IMR-90 (cell line): Measurements from ENCODE around the gene NTF3. TPM values are rescaled to one million over a fixed set of nuclear protein-coding genes. Genes with fewer than 3 reads are reported as not detected.

Experiments
- ATAC-seq: fragments of 200-7000 bp; cut with Tn5 transposase; 2 replicates; pipeline ENCODE4 v1.9.1; 2020; ENCODE audit warnings: low read depth, mild to moderate bottlenecking, moderate library complexity
- BruUV-seq: library from RNA; stranded (reverse); fragments of 400-500 nt; replicated peaks from 2 replicates; lab custom pipeline; 2021; lab: Mats Ljungman, UMichigan
- CTCF ChIA-PET: fragments of 300-600 bp; formaldehyde crosslinking; extraction: SDS; loops from one replicate; lab custom pipeline; 2021; ENCODE audit warnings: antibody characterized with exemption; lab: Yijun Ruan, JAX
- POLR2A ChIA-PET: fragments of 300-600 bp; sonication (Branson Sonifier 250); formaldehyde crosslinking; loops from one replicate; lab custom pipeline; 2022; ENCODE audit warnings: antibody characterized with exemption; ENCODE audit not compliant: unreplicated experiment; lab: Charles Lee
- DNase-seq: peaks from one replicate; pipeline ENCODE4 v3.0.0; 2013
- H2AFZ ChIP-seq: replicated peaks from 2 replicates; pipeline ENCODE3; 2013; ENCODE audit warnings: low read length, mild to moderate bottlenecking; ENCODE audit not compliant: poor library complexity
- H2AK5ac ChIP-seq: 2 replicates; pipeline ENCODE4 v1.6.1; 2013; ENCODE audit warnings: low read depth, low read length, inconsistent platforms
- H2AK9ac ChIP-seq: replicated peaks from 2 replicates; pipeline ENCODE3; 2013; ENCODE audit warnings: mild to moderate bottlenecking, low read depth, low read length, moderate library complexity; ENCODE audit not compliant: poor library complexity
- H2BK120ac ChIP-seq: 2 replicates; pipeline ENCODE4 v1.6.1; 2013; ENCODE audit warnings: low read depth, low read length, inconsistent platforms
- H2BK15ac ChIP-seq: 3 replicates; pipeline ENCODE4 v1.6.1; 2013; ENCODE audit warnings: low read depth, low read length, inconsistent platforms
- H2BK20ac ChIP-seq: 2 replicates; pipeline ENCODE4 v1.6.1; 2013; ENCODE audit warnings: low read depth, mild to moderate bottlenecking, inconsistent platforms, low read length, moderate library complexity
- H2BK5ac ChIP-seq: 2 replicates; pipeline ENCODE4 v1.6.1; 2013; ENCODE audit warnings: mild to moderate bottlenecking, low read depth, low read length, inconsistent platforms; ENCODE audit not compliant: poor library complexity, severe bottlenecking
- H3K14ac ChIP-seq: replicated peaks from 2 replicates; pipeline ENCODE4 v1.6.1; 2013; ENCODE audit warnings: low read depth, low read length, inconsistent platforms
- H3K18ac ChIP-seq: 2 replicates; pipeline ENCODE4 v1.6.1; 2013; ENCODE audit warnings: low read depth, low read length, control low read depth
- H3K23ac ChIP-seq: 2 replicates; pipeline ENCODE4 v1.6.1; 2013; ENCODE audit warnings: low read depth, low read length, inconsistent platforms
- H3K27ac ChIP-seq: 2 replicates; pipeline ENCODE4 v1.5.1; 2013; ENCODE audit warnings: mild to moderate bottlenecking, control low read depth, low read length; ENCODE audit not compliant: insufficient read depth
- H3K27me3 ChIP-seq: 2 replicates; pipeline ENCODE4 v1.6.1; 2013; ENCODE audit warnings: low read length; ENCODE audit not compliant: control insufficient read depth, insufficient read depth
- H3K36me3 ChIP-seq: 2 replicates; pipeline ENCODE4 v1.6.1; 2013; ENCODE audit warnings: low read length, mixed read lengths; ENCODE audit not compliant: control insufficient read depth, insufficient read depth
- H3K4ac ChIP-seq: 2 replicates; pipeline ENCODE4 v1.6.1; 2013; ENCODE audit warnings: low read depth, low read length, inconsistent platforms
- H3K4me1 ChIP-seq: 2 replicates; pipeline ENCODE4 v1.6.1; 2013; ENCODE audit warnings: low read length, mixed read lengths; ENCODE audit not compliant: control insufficient read depth, insufficient read depth
- H3K4me2 ChIP-seq: 2 replicates; pipeline ENCODE4 v1.6.1; 2013; ENCODE audit warnings: low read depth, mild to moderate bottlenecking, control low read depth, low read length, moderate library complexity
- H3K4me3 ChIP-seq: 2 replicates; pipeline ENCODE4 v1.5.1; 2013; ENCODE audit warnings: low read depth, mild to moderate bottlenecking, control low read depth, low read length, moderate library complexity; ENCODE audit not compliant: insufficient read depth
- H3K56ac ChIP-seq: 2 replicates; pipeline ENCODE4 v1.6.1; 2013; ENCODE audit warnings: low read length, inconsistent platforms; ENCODE audit not compliant: insufficient read depth; ENCODE audit errors: extremely low read depth
- H3K79me1 ChIP-seq, 2 experiments: 2 replicates each; pipeline ENCODE4 v1.6.1; 2013; ENCODE audit warnings: low read length in 2 of 2, inconsistent platforms in 1 of 2, low read depth in 1 of 2
- H3K9ac ChIP-seq: 2 replicates; pipeline ENCODE4 v1.6.1; 2013; ENCODE audit warnings: low read depth, low read length, control low read depth
- H3K9me1 ChIP-seq: 2 replicates; pipeline ENCODE4 v1.6.1; 2013; ENCODE audit warnings: low read length, inconsistent platforms; ENCODE audit not compliant: insufficient read depth
- H3K9me3 ChIP-seq: 2 replicates; pipeline ENCODE4 v1.6.1; 2013; ENCODE audit warnings: low read length; ENCODE audit not compliant: control insufficient read depth, insufficient read depth
- H4K20me1 ChIP-seq: 2 replicates; pipeline ENCODE4 v1.6.1; 2013; ENCODE audit warnings: low read length, inconsistent platforms; ENCODE audit not compliant: insufficient read depth
- H4K5ac ChIP-seq: 2 replicates; pipeline ENCODE4 v1.6.1; 2013; ENCODE audit warnings: mild to moderate bottlenecking, low read depth, low read length, control low read depth
- H4K8ac ChIP-seq, 2 experiments: 2 replicates each; pipeline ENCODE4 v1.6.1; 2013; ENCODE audit warnings: low read depth in 2 of 2, low read length in 2 of 2, control low read depth in 1 of 2, inconsistent platforms in 1 of 2
- H4K91ac ChIP-seq: 2 replicates; pipeline ENCODE4 v1.6.1; 2013; ENCODE audit warnings: low read depth, low read length, inconsistent platforms; ENCODE audit not compliant: insufficient read depth
- BHLHE40 ChIP-seq: fragments of 150-350 bp; IDR thresholded peaks from 2 replicates; pipeline ENCODE4 v1.6.1; 2016; ENCODE audit warnings: mild to moderate bottlenecking, low read depth, low read length
- CEBPB ChIP-seq: IDR thresholded peaks from 2 replicates; pipeline ENCODE4 v1.6.1; 2012; ENCODE audit warnings: low read depth, low read length, improper control_type of control experiment
- CHD1 ChIP-seq: IDR thresholded peaks from 2 replicates; pipeline ENCODE4 v1.6.1; 2012; ENCODE audit warnings: low read depth, low read length, improper control_type of control experiment
- MAZ ChIP-seq: IDR thresholded peaks from 2 replicates; pipeline ENCODE4 v1.6.1; 2012; ENCODE audit warnings: low read depth, mild to moderate bottlenecking, low read length, improper control_type of control experiment, moderate library complexity, borderline replicate concordance
- MXI1 ChIP-seq: IDR thresholded peaks from 2 replicates; pipeline ENCODE4 v1.6.1; 2012; ENCODE audit warnings: low read depth, mild to moderate bottlenecking, low read length, moderate library complexity, borderline replicate concordance
- NFE2L2 ChIP-seq: fragments of 150-350 bp; IDR thresholded peaks from 2 replicates; pipeline ENCODE4 v1.6.1; 2016; ENCODE audit warnings: low read depth, mild to moderate bottlenecking, low read length
- POLR2A ChIP-seq: IDR thresholded peaks from 2 replicates; pipeline ENCODE4 v1.6.1; 2012; ENCODE audit warnings: mild to moderate bottlenecking, low read depth, low read length
- RAD21 ChIP-seq: IDR thresholded peaks from 2 replicates; pipeline ENCODE4 v1.6.1; 2012; ENCODE audit warnings: low read length, improper control_type of control experiment
- RCOR1 ChIP-seq: IDR thresholded peaks from 2 replicates; pipeline ENCODE4 v1.6.1; 2012; ENCODE audit warnings: mild to moderate bottlenecking, low read length, improper control_type of control experiment; ENCODE audit not compliant: insufficient replicate concordance
- RFX5 ChIP-seq: IDR thresholded peaks from 2 replicates; pipeline ENCODE4 v1.8.0; 2012; ENCODE audit warnings: low read depth, mild to moderate bottlenecking, low read length, moderate library complexity
- SMC3 ChIP-seq: fragments of 150-350 bp; IDR thresholded peaks from 2 replicates; pipeline ENCODE4 v1.6.1; 2016; ENCODE audit warnings: low read depth, mild to moderate bottlenecking, antibody characterized with exemption, low read length, moderate library complexity
- WGBS, 2 experiments: methylation state at CpG; one replicate each; pipeline versions ENCODE4 v1.1.5 to v1.1.7; 2013; ENCODE audit warnings: missing lambda C conversion rate in 2 of 2; ENCODE audit not compliant: insufficient read length in 1 of 2; ENCODE audit errors: extremely low coverage in 2 of 2; 5-methylcytosine and 5-hydroxymethylcytosine counted together
- dilution Hi-C: fragments of 300-500 bp; cut with HindIII; formaldehyde crosslinking; loops from one replicate; pipeline ENCODE4 v1.14.3; 2018; ENCODE audit warnings: low sequenced_read_pairs; ENCODE audit not compliant: unreplicated experiment
- in situ Hi-C: fragments of 300-500 bp; cut with MboI; formaldehyde crosslinking; loops from 3 replicates; pipeline ENCODE4 v1.14.3; 2019; ENCODE audit warnings: low sequenced_read_pairs, inconsistent platforms, mixed read lengths
- intact Hi-C: fragments of 100-400 bp; cut with micrococcal nuclease; formaldehyde crosslinking; loops from 2 replicates; pipeline ENCODE4 v1.10.0; 2022
- polyA plus RNA-seq, 3 experiments: library from polyadenylated mRNA; depleted of rRNA; stranded (reverse); fragments of >200 nt; gene quantifications; 2 replicates each; pipeline ENCODE4 v1.2.3, GENCODE V29; 2012; ENCODE audit warnings: low replicate concordance in 1 of 3
- total RNA-seq: library from RNA; depleted of rRNA; stranded (reverse); fragments of >200 nt; gene quantifications from 2 replicates; pipeline ENCODE4 v1.2.3, GENCODE V29; 2012
- TF ChIP-seq, protein P1 (sequence below): conservative IDR thresholded peaks from 2 replicates; pipeline ENCODE4 v1.5.1; 2012; ENCODE audit warnings: mild to moderate bottlenecking, low read depth, low read length, improper control_type of control experiment
- TF ChIP-seq, protein P2 (sequence below): fragments of 150-350 bp; IDR thresholded peaks from 2 replicates; pipeline ENCODE4 v1.6.1; 2016; ENCODE audit warnings: low read depth, mild to moderate bottlenecking, low read length, moderate library complexity, borderline replicate concordance

Gene NTF3
- total and polyA plus RNA-seq, 2 of the 4 experiments (the other 2 are of a cell fraction), result 12.2 to 32.4 TPM

DNA sequence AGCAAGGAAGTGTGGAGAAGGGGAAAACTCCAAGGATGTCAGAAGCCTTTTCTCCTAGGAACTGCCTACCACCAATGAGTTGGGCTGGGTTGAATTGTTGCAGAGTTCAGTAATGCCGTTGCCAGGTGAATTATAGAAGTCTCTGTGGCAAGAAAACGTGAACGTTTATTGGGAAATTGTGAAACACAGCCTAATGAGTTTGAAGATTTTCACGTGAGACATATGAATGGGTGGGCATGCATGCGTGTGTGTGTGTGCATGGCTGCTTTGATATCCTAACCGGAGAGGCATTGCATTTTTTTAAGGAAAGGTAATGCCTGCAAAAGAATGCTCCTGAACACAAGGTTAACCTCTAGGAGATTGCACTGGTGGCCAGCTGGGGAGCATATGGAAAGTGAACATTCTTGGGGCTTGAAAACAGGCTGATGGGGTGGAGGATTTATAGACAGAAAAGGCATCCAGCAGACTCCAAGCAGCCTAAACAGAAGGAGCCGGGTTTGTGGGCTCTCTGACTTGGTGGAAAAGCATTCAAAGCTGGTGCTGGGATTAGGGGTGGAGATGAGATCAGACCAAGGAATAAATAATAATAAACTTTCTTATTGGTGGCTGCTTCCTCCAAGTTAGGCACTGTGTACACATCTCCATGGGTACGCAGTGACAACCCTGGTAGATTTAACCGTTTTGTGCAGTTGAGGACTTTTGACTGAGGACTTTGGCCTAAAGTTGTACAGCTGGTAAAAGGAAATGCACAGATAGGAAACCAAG, 67.8 kb downstream of the NTF3 start:
- Histone ChIP-seq H3K56ac (peak overlapping the region; percentile 55; the same call in 1 of the 2 replicates), H3K9me1 (peaks cover 42% of the 10 kb centered on the region), H3K9me3 (no peaks in the 10 kb centered on the region), H3K4me1 (peaks cover 39% of the 10 kb centered on the region), H4K8ac (peak overlapping the region; percentile 49 to 80), H4K5ac (peak overlapping the region; percentile 54), H2AK9ac (peak overlapping the region; percentile 65), H4K20me1 (peaks cover 15% of the 10 kb centered on the region; the same call in 1 of the 2 replicates), H3K14ac (peak overlapping the region; percentile 78), H3K4me3 (no peak overlapping the region), H3K23ac (peak overlapping the region; percentile 93), H2BK120ac (peak overlapping the region; percentile 93), H3K9ac (0 out of 2 replicates have a peak overlapping the region, but pooled peaks have one; percentile 21), H2BK5ac (peak overlapping the region; percentile 97), H3K4ac (peak overlapping the region; percentile 94), H3K4me2 (peak overlapping the region; percentile 8; the same call in 1 of the 2 replicates), H3K18ac (peak overlapping the region; percentile 95), H4K91ac (peak overlapping the region; percentile 94), H2AK5ac (peak overlapping the region; percentile 97), H2AFZ (no peak overlapping the region), H2BK15ac (peak overlapping the region; percentile 66; the same call in 2 of the 3 replicates), H3K27me3 (no peaks in the 10 kb centered on the region), H3K27ac (peak overlapping the region; percentile 95), H2BK20ac (peak overlapping the region; percentile 91), H3K36me3 (peaks cover 3% of the 10 kb centered on the region; the same call in 1 of the 2 replicates), H3K79me1 (peaks cover 29 to 68% of the 10 kb centered on the region in 2 experiments)
- 13% methylated on average over 2 of the region's 9 CpGs; no CpG with 5 or more reads in 1 of the 2 experiments for WGBS, 2 experiments
- POLR2A ChIA-PET, result interaction anchor here (0.6 kb wide), 1 partner anchor 22 kb away, joined by 23 read pairs; no protein-coding TSS in a partner anchor
- intact Hi-C loops, result loop anchor here (10.0 kb wide), 1 partner anchor 785 kb away; no protein-coding TSS in a partner anchor
- CTCF ChIA-PET, result interaction anchor here (0.5 to 1.3 kb wide), 2 partner anchors 8 to 149 kb away, joined by 3 read pairs; no protein-coding TSS in a partner anchor
- BruUV-seq, result no TSS peak
- DNase-seq, result peak; percentile 97
- ATAC-seq, result peak; percentile 92
- in situ Hi-C loops, result no loop called here
- dilution Hi-C loops, result no loop called here
- TF ChIP-seq MAZ, result no peak
- no peak for TF ChIP-seq CHD1
- TF ChIP-seq NFE2L2, result no peak
- TF ChIP-seq, protein P1, sequence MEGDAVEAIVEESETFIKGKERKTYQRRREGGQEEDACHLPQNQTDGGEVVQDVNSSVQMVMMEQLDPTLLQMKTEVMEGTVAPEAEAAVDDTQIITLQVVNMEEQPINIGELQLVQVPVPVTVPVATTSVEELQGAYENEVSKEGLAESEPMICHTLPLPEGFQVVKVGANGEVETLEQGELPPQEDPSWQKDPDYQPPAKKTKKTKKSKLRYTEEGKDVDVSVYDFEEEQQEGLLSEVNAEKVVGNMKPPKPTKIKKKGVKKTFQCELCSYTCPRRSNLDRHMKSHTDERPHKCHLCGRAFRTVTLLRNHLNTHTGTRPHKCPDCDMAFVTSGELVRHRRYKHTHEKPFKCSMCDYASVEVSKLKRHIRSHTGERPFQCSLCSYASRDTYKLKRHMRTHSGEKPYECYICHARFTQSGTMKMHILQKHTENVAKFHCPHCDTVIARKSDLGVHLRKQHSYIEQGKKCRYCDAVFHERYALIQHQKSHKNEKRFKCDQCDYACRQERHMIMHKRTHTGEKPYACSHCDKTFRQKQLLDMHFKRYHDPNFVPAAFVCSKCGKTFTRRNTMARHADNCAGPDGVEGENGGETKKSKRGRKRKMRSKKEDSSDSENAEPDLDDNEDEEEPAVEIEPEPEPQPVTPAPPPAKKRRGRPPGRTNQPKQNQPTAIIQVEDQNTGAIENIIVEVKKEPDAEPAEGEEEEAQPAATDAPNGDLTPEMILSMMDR, result no peak
- TF ChIP-seq RAD21, result no peak
- TF ChIP-seq, protein P2, sequence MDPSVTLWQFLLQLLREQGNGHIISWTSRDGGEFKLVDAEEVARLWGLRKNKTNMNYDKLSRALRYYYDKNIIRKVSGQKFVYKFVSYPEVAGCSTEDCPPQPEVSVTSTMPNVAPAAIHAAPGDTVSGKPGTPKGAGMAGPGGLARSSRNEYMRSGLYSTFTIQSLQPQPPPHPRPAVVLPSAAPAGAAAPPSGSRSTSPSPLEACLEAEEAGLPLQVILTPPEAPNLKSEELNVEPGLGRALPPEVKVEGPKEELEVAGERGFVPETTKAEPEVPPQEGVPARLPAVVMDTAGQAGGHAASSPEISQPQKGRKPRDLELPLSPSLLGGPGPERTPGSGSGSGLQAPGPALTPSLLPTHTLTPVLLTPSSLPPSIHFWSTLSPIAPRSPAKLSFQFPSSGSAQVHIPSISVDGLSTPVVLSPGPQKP, result no peak
- TF ChIP-seq SMC3, result 0 out of 2 replicates have a peak, but pooled peaks have one; percentile 11
- peak; percentile 80; the same call in 1 of the 2 replicates for TF ChIP-seq BHLHE40
- no peak for TF ChIP-seq RFX5
- TF ChIP-seq POLR2A, result no peak
- TF ChIP-seq RCOR1, result peak; percentile 70
- TF ChIP-seq MXI1, result peak; percentile 55; the same call in 1 of the 2 replicates
- peak; percentile 50; the same call in 1 of the 2 replicates for TF ChIP-seq CEBPB
